ENCODE measurements around the gene KIF2C.

The KIF2C gene

DNA sequence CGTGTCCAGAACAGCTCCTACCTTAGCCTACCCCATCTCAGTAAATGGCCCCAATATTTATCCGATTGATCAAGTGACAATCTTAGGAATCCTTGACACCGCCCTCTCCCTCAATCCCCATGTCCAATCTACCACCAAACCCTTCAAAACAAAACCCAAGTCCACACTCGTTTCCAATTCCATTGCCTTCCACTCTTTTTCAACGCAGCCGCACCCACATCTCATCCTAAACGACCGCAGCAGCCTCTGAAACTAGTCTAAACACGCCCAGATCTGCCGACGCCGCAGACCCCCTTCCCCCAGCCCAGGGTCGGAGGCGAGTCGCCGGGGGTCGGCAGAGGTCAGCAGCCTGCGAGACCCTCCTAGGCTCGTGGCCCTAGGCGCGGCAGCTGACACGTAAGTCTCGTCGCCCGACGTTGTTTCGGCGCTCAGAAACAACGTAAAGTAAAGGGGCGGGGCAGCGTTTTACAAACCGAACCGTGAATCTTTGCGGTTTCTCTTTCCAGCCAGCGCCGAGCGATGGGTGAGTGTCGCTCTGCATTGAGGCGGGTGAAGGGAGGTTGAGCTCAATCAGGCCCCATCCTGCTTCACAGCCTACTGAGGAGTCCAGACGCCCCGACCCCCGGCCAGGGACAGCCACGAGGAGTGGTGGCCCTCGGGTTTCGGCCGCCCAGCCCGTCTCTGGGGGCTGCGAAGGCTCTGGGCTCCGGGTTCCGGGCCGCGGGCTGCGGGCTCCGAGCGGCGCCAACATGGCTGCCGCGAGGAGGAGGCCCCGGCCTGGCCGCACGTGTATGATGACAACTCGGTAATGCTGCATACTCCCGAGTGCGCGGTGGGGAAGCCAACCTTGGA, 35.7 kb downstream of the KIF2C start, which contains the start of gene RPS8:
TSS of gene RPS8 (plus strand) at position 463 of the 852 bp plus-strand sequence. CDS start at position 520, 57 bp downstream.
- Histone ChIP-seq H3K36me3 (ENCODE audit: control insufficient read depth in 1 of 2, insufficient read depth in 2 of 2, low read length in 2 of 2) (peaks cover 9 to 36% of the 10 kb centered on the region in 2 donors), H3K27me3 (ENCODE audit: control insufficient read depth in 1 of 2, insufficient read depth in 2 of 2, low read length in 2 of 2) (no peaks in the 10 kb centered on the region), H3K4me3 (ENCODE audit: low read depth in 1 of 2, low read length in 2 of 2) (peak within 1 kb of the TSS; percentile 90 to 98), H3K9me3 (ENCODE audit: control insufficient read depth in 1 of 2, low read length in 2 of 2) (no peaks in the 10 kb centered on the region), H3K27ac (ENCODE audit: low read depth, low read length) (peak within 1 kb of the TSS; percentile 87), H3K9ac (ENCODE audit: low read depth in 1 of 2, low read length in 2 of 2) (peak within 1 kb of the TSS; percentile 93 to 99), H3K4me1 (ENCODE audit: control insufficient read depth in 1 of 2, insufficient read depth in 2 of 2, low read length in 2 of 2) (peaks cover 21% of the 10 kb centered on the region in 2 donors)

DNA sequence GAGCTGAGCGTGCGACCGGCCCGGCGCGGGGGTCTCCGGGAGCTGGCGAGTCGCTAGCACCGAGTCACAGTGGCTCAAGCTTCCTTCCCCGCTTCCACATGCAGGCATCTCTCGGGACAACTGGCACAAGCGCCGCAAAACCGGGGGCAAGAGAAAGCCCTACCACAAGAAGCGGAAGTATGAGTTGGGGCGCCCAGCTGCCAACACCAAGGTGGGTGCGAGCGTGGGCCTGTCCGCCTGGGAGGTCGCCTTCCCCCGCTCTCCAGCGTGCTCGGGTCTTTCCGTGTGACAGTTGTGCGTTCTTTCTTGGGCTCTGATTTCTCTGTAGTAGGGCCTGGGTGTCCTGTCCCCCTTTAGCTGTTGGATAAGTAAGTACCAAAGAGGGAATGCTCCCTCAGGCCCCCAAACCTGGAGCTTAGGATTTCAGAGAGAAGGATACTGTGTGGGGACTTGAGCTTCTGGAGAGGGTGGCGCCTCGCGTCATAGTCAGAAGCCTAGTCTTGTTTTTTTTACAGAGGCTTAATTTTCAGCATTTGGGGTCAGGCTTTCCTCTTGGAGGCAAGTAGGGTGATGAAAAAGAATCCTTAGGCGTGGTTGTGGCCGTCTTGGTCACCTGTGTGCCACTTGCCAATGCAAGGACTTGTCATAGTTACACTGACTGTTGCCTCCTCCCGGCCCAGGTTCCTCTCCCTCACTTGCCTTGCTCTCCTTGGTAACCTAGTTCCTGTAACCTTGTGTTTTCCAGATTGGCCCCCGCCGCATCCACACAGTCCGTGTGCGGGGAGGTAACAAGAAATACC, 36.5 kb downstream of the KIF2C start:
- H3K27me3 ChIP-seq (ENCODE audit: control insufficient read depth in 1 of 2, insufficient read depth in 2 of 2, low read length in 2 of 2) = no peaks in the 10 kb centered on the region
- H3K4me1 ChIP-seq (ENCODE audit: control insufficient read depth in 1 of 2, insufficient read depth in 2 of 2, low read length in 2 of 2) = peaks cover 21% of the 10 kb centered on the region in 2 donors
- H3K36me3 ChIP-seq (ENCODE audit: control insufficient read depth in 1 of 2, insufficient read depth in 2 of 2, low read length in 2 of 2) = peaks cover 11 to 44% of the 10 kb centered on the region in 2 donors
- peak overlapping the region; percentile 83 to 99 for H3K9ac ChIP-seq (ENCODE audit: low read depth in 1 of 2, low read length in 2 of 2)
- H3K4me3 ChIP-seq (ENCODE audit: low read depth in 1 of 2, low read length in 2 of 2) = peak overlapping the region; percentile 90 to 98
- H3K9me3 ChIP-seq (ENCODE audit: control insufficient read depth in 1 of 2, low read length in 2 of 2) = no peaks in the 10 kb centered on the region
- peak overlapping the region; percentile 68 for H3K27ac ChIP-seq (ENCODE audit: low read depth, low read length)

DNA sequence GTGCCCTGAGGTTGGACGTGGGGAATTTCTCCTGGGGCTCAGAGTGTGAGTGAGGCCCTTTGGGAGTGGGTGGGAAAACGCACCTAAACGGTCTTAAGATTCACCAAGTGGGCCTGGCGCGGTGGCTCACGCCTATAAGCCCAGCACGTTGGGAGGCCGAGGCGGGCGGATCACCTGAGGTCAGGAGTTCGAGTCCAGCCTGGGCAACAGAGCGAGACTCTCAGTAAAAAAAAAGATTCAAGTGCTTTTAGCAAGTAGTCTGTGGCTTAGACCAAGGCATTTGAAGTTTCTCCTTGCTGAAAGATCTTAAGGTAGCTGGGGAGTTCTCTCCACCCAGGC, 37.1 kb downstream of the KIF2C start:
- H3K9ac ChIP-seq (ENCODE audit: low read depth in 1 of 2, low read length in 2 of 2) = peak overlapping the region; percentile 83 to 99

DNA sequence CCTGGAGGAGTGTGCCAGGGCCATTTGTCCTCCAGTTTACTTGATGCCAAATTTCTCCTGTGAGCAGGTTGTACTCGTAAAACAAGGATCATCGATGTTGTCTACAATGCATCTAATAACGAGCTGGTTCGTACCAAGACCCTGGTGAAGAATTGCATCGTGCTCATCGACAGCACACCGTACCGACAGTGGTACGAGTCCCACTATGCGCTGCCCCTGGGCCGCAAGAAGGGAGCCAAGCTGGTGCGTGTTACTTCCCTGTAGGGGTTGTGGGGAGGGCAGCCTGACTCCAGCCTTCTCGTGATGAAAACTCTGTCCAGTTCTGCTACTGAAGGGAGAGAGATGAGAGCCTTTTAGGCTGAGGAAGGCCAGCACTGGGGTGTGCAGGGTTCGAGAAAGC, 37.9 kb downstream of the KIF2C start:
- Histone ChIP-seq H3K4me3 (ENCODE audit: low read depth in 1 of 2, low read length in 2 of 2) (peak overlapping the region; percentile 31 to 98), H3K27ac (ENCODE audit: low read depth, low read length) (no peak overlapping the region), H3K9me3 (ENCODE audit: control insufficient read depth in 1 of 2, low read length in 2 of 2) (no peaks in the 10 kb centered on the region), H3K9ac (ENCODE audit: low read depth in 1 of 2, low read length in 2 of 2) (peak overlapping the region; percentile 3 to 99), H3K4me1 (ENCODE audit: control insufficient read depth in 1 of 2, insufficient read depth in 2 of 2, low read length in 2 of 2) (peaks cover 21% of the 10 kb centered on the region in 2 donors), H3K36me3 (ENCODE audit: control insufficient read depth in 1 of 2, insufficient read depth in 2 of 2, low read length in 2 of 2) (peaks cover 15 to 49% of the 10 kb centered on the region in 2 donors), H3K27me3 (ENCODE audit: control insufficient read depth in 1 of 2, insufficient read depth in 2 of 2, low read length in 2 of 2) (no peaks in the 10 kb centered on the region)

More for the DNA sequence above, 37.1 kb downstream of the KIF2C start:
- H3K27ac ChIP-seq (ENCODE audit: low read depth, low read length) = peak overlapping the region; percentile 68
- peak overlapping the region; percentile 90 to 98 for H3K4me3 ChIP-seq (ENCODE audit: low read depth in 1 of 2, low read length in 2 of 2)
- peaks cover 21% of the 10 kb centered on the region in 2 donors for H3K4me1 ChIP-seq (ENCODE audit: control insufficient read depth in 1 of 2, insufficient read depth in 2 of 2, low read length in 2 of 2)
- no peaks in the 10 kb centered on the region for H3K9me3 ChIP-seq (ENCODE audit: control insufficient read depth in 1 of 2, low read length in 2 of 2)
- H3K36me3 ChIP-seq (ENCODE audit: control insufficient read depth in 1 of 2, insufficient read depth in 2 of 2, low read length in 2 of 2) = peaks cover 15 to 49% of the 10 kb centered on the region in 2 donors
- no peaks in the 10 kb centered on the region for H3K27me3 ChIP-seq (ENCODE audit: control insufficient read depth in 1 of 2, insufficient read depth in 2 of 2, low read length in 2 of 2)

DNA sequence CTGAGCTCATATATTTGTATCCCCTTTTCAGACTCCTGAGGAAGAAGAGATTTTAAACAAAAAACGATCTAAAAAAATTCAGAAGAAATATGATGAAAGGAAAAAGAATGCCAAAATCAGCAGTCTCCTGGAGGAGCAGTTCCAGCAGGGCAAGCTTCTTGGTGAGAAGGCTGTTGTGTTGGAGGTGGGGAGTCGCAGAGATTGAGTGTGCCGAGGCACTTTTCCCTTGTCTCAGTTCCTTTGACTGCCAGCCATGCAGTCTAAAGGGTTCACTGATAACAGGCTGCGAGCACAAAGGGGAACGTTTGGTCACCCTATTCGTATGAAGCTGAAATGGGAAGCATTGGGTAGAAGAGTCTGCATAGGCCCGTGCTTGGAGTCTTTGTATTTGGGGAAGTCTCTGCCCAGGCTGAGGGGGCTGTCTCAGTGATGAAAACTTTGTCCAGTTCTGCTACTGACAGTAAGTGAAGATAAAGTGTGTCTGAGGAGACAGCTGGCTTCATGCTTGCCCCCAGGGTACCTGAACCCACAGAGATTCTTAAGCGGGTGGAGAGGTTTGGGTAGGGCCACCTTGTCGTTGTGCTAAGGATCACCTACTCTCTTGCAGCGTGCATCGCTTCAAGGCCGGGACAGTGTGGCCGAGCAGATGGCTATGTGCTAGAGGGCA, 38.5 kb downstream of the KIF2C start:
- H3K27ac ChIP-seq (ENCODE audit: low read depth, low read length) = no peak overlapping the region
- no peak overlapping the region for H3K4me3 ChIP-seq (ENCODE audit: low read depth in 1 of 2, low read length in 2 of 2)
- peak overlapping the region in 1 of 2 donors; percentile 3 for H3K9ac ChIP-seq (ENCODE audit: low read depth in 1 of 2, low read length in 2 of 2)
- H3K4me1 ChIP-seq (ENCODE audit: control insufficient read depth in 1 of 2, insufficient read depth in 2 of 2, low read length in 2 of 2) = peaks cover 21% of the 10 kb centered on the region in 2 donors
- no peaks in the 10 kb centered on the region for H3K27me3 ChIP-seq (ENCODE audit: control insufficient read depth in 1 of 2, insufficient read depth in 2 of 2, low read length in 2 of 2)
- H3K36me3 ChIP-seq (ENCODE audit: control insufficient read depth in 1 of 2, insufficient read depth in 2 of 2, low read length in 2 of 2) = peaks cover 15 to 49% of the 10 kb centered on the region in 2 donors
- no peaks in the 10 kb centered on the region for H3K9me3 ChIP-seq (ENCODE audit: control insufficient read depth in 1 of 2, low read length in 2 of 2)

DNA sequence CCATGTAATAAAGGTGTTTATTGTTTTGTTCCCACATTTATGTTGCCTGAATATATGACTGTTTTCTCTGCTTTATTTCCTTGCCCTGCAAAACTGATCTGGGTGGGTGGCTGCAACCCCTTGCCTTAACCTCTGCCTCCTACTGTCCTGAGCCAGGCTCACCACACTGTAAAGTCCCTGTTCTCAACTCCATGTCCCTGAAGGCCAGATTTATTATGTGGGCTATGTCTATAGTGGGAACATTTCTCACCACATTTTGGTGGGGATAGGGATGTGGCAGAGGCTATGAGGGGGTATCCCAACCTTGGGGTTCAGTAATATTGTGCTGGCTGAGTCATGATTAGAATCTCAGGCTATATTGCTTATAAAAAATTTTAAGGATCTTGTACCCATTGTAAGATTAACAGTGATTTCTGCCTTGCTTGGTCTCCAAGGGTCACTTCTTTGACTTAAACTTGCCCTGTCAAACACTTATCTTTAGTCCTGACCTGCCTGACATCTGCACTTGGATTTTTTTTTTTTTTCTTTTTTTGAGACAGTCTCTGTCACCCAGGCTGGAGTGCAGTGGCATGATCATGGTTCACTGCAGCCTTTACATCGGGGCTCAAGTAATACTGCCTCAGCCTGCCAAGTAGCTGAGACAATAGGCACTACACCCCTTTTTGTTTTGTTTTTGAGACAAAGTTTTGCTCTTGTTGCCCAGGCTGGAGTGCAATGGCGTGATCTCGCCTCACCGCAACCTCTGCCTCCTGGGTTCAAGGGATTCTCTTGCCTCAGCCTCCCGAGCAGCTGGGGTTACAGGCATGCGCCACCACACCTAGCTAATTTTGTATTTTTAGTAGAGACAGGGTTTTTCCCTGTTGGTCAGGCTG, 39.3 kb downstream of the KIF2C start:
- Histone ChIP-seq H3K4me1 (ENCODE audit: control insufficient read depth in 1 of 2, insufficient read depth in 2 of 2, low read length in 2 of 2) (peaks cover 26 to 28% of the 10 kb centered on the region in 2 donors), H3K36me3 (ENCODE audit: control insufficient read depth in 1 of 2, insufficient read depth in 2 of 2, low read length in 2 of 2) (peaks cover 15 to 49% of the 10 kb centered on the region in 2 donors), H3K27ac (ENCODE audit: low read depth, low read length) (no peak overlapping the region), H3K27me3 (ENCODE audit: control insufficient read depth in 1 of 2, insufficient read depth in 2 of 2, low read length in 2 of 2) (no peaks in the 10 kb centered on the region), H3K4me3 (ENCODE audit: low read depth in 1 of 2, low read length in 2 of 2) (no peak overlapping the region), H3K9me3 (ENCODE audit: control insufficient read depth in 1 of 2, low read length in 2 of 2) (no peaks in the 10 kb centered on the region), H3K9ac (ENCODE audit: low read depth in 1 of 2, low read length in 2 of 2) (no peak overlapping the region)

DNA sequence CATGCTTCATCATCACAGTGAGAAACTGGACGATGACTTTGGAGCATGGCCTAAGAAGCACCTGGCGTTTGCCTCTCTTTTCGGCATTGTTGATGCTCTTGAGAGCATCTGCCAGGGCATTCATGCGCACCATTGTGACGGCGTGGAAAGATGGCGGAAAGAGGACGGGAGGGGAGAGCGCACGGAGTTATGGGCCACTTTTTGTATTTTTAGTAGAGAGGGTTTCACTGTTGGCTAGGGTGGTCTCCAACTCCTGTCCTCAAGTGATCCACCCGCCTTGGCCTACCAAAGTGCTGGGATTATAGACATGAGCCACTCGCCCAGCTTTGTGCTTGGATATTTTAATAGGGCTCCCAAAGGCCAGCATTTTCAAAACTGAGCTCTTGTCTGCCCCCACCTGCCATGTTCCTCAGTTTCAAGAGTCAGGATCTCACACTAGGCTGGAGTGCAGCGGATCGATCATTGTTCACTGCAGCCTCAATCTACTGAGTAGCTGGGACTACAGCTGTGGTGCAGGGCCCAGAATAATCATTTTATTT, 41.0 kb downstream of the KIF2C start:
- Histone ChIP-seq H3K4me3 (ENCODE audit: low read depth in 1 of 2, low read length in 2 of 2) (no peak overlapping the region), H3K4me1 (ENCODE audit: control insufficient read depth in 1 of 2, insufficient read depth in 2 of 2, low read length in 2 of 2) (peaks cover 28 to 32% of the 10 kb centered on the region in 2 donors), H3K27me3 (ENCODE audit: control insufficient read depth in 1 of 2, insufficient read depth in 2 of 2, low read length in 2 of 2) (no peaks in the 10 kb centered on the region), H3K9ac (ENCODE audit: low read depth in 1 of 2, low read length in 2 of 2) (no peak overlapping the region), H3K9me3 (ENCODE audit: control insufficient read depth in 1 of 2, low read length in 2 of 2) (no peaks in the 10 kb centered on the region), H3K36me3 (ENCODE audit: control insufficient read depth in 1 of 2, insufficient read depth in 2 of 2, low read length in 2 of 2) (peaks cover 15 to 49% of the 10 kb centered on the region in 2 donors), H3K27ac (ENCODE audit: low read depth, low read length) (no peak overlapping the region)

DNA sequence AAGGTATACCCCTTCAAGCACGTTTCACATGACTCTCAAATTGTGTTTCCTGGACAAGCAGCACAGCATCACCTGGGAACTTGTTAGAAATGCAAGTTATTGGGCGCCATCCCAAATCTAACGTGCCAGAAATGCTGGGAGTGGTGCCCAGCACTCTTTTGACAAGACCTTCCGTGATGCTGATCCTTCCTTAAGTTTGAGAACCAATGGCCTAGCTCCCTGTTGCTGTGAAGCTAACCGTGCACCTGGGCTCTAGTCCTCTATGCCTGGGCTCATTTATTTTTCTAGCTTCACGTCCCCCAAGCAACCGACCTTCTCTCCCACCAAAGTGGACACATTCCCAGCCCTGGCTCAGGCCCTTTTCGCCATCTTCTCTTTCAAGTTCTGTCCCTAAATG, 44.1 kb downstream of the KIF2C start:
- Histone ChIP-seq H3K4me1 (ENCODE audit: control insufficient read depth in 1 of 2, insufficient read depth in 2 of 2, low read length in 2 of 2) (peaks cover 16 to 24% of the 10 kb centered on the region in 2 donors), H3K27ac (ENCODE audit: low read depth, low read length) (no peak overlapping the region), H3K9ac (ENCODE audit: low read depth in 1 of 2, low read length in 2 of 2) (peak overlapping the region; percentile 45 to 64)

More for the DNA sequence above, 44.1 kb downstream of the KIF2C start:
- Histone ChIP-seq H3K9me3 (ENCODE audit: control insufficient read depth in 1 of 2, low read length in 2 of 2) (no peaks in the 10 kb centered on the region), H3K4me3 (ENCODE audit: low read depth in 1 of 2, low read length in 2 of 2) (peak overlapping the region; percentile 55 to 61), H3K36me3 (ENCODE audit: control insufficient read depth in 1 of 2, insufficient read depth in 2 of 2, low read length in 2 of 2) (peaks cover 10 to 27% of the 10 kb centered on the region in 2 donors), H3K27me3 (ENCODE audit: control insufficient read depth in 1 of 2, insufficient read depth in 2 of 2, low read length in 2 of 2) (no peaks in the 10 kb centered on the region)
